IPS-11a (cell line): ENCODE measurements around the gene HOXC6.

Source experiments
- H3K4me3 ChIP-seq: one replicate; pipeline ENCODE4 v1.5.1; 2013; ENCODE audit warnings: low read depth, low read length, control low read depth

HOXC6 gene

GRCh38 chr12:54051874-54052437, 23.7 kb downstream of the HOXC6 start:
- no peak overlapping the region for H3K4me3 ChIP-seq

- no peak overlapping the region for H3K4me3 ChIP-seq
These were observed 24.3 kb downstream of the HOXC6 start for GRCh38 chr12:54052438-54053002.

DNA sequence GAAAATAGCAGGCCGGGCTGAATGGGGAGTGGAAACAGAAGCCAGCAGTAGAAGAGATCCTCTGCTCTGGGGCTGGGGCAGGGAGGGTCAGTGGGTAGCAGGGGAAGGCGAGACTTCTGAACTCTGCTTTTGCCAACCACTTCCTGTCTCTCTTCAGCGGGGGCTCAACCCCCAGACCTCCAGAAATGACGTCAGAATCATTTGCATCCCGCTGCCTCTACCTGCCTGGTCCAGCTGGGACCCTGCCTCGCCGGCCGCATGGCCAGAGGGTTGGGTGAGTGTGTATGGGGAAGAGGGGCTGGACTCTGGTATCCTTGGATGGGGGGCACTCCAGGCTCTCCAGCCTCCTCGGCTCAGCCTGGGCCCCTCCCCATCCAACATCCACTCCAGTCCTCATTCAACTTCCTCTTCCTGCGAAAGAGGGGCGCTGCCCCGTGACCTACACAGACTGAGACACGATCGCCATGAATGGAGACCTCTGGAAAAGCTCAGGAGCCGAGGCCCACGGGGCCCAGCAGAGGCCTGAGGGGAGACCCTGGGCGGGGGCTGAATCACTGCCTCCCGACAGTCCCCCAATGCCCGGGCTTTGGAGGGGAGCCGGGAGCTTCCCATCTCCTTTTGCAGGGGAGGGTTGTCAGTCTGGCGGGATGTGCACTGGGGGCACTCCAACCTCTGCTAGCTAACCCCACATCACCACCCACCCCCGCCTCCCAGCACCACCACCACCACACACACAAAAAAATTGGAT, 24.9 kb downstream of the HOXC6 start:
- H3K4me3 ChIP-seq = no peak overlapping the region

GRCh38 chr12:54053751-54054741, 25.8 kb downstream of the HOXC6 start, which contains the start of gene HOXC4:
HOXC4 (plus strand) TSS chr12:54053835; CDS start chr12:54053923, 88 bp downstream.
- H3K4me3 ChIP-seq = no peak within 1 kb of the TSS

GRCh38 chr12:54054742-54055194, 26.5 kb downstream of the HOXC6 start:
- H3K4me3 ChIP-seq = no peak overlapping the region

DNA sequence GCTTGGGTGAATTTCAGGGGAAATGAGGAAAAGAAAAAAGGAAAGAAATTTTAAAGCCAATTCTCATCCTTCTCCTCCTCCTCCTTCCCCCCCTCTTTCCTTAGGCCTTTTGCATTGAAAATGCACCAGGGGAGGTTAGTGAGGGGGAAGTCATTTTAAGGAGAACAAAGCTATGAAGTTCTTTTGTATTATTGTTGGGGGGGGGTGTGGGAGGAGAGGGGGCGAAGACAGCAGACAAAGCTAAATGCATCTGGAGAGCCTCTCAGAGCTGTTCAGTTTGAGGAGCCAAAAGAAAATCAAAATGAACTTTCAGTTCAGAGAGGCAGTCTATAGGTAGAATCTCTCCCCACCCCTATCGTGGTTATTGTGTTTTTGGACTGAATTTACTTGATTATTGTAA, 27.3 kb downstream of the HOXC6 start:
- no peak overlapping the region for H3K4me3 ChIP-seq

GRCh38 chr12:54056110-54056509, 27.9 kb downstream of the HOXC6 start:
- no peak overlapping the region for H3K4me3 ChIP-seq

- H3K4me3 ChIP-seq = no peak overlapping the region
These were observed 30.0 kb downstream of the HOXC6 start for GRCh38 chr12:54058128-54058768.

- no peak overlapping the region for H3K4me3 ChIP-seq
These were observed 31.4 kb downstream of the HOXC6 start for GRCh38 chr12:54059668-54060067.

- H3K4me3 ChIP-seq = no peak overlapping the region
These were observed 32.1 kb downstream of the HOXC6 start for GRCh38 chr12:54060174-54060974.

DNA sequence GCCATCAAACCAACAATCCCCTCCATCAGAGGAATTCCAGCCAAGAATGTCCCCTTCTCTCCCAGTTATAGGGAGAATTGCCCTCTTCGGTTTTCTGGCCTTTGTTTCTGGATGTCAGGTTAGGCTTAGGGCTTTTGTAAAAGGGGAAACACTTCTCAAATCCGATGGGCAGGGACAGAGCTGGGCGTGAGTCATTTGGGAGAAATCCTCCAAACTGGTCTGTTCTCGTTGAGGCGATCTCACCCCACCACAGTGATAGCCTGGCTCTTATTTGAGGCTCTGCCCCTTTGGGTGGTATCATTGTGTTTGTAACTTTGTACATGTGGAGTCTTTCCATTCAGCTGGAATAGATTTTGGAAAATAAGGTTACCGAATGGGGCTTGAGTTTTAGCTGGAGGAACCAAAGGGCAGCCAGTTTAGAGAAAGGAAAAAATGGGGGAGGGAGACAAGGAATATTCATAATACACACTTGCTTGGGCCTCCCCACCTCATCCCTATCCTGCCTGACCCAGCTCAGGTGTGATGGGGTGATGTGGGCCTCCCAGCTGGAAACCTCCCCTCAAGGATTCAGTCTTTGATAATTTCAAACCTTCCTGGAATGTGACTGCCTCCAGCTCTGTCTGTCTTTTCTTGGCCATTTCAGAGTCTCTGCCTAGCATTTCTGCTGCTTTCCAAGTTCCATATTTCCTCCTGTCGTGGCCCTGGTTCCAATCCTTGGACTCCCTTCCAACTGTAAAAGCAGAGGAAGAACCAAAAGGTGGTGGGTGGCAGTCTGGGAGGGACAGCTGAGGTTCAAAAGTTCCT, 32.9 kb downstream of the HOXC6 start:
- H3K4me3 ChIP-seq = no peak overlapping the region

DNA sequence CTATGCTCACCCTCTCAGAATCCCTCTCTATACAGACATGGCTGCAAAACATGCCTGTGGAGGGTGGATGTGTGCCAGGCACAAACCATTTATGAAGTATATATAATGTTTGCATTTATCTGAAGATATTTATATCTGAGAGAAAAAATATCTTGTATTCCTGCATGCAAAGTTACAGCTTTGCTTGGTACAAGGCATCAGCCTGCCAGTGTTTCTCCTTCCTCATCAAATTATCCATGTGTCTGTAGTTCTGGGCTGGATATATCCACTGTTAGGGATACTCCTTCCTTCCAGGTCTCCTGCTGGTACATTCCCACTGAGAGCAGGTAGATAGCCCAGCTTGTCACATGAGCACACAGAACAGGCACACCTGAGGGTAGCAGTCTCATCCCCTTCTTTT, 37.4 kb downstream of the HOXC6 start:
- H3K4me3 ChIP-seq = no peak overlapping the region

GRCh38 chr12:54066408-54066807, 38.2 kb downstream of the HOXC6 start:
- H3K4me3 ChIP-seq = no peak overlapping the region

GRCh38 chr12:54068418-54069070, 40.3 kb downstream of the HOXC6 start:
- no peak overlapping the region for H3K4me3 ChIP-seq

DNA sequence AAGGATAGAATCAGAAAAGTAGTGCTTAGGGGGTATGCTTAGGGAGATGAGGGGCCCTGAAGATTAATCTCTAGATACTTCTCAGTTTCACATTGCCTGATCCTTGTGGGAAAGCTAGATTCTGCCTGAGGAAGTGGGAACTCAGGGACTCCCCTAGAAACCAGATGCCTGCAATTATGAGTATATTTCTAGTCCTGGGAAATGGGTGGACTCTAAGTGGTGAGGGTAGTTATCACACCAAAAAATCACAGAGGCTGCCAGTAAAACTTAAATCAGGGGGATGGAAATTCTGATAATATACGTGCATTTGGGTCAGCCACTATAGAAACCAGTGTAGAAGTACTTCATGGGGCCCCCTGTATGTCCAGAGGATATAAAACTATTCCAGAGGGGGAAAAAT, 43.7 kb downstream of the HOXC6 start:
- H3K4me3 ChIP-seq = no peak overlapping the region

DNA sequence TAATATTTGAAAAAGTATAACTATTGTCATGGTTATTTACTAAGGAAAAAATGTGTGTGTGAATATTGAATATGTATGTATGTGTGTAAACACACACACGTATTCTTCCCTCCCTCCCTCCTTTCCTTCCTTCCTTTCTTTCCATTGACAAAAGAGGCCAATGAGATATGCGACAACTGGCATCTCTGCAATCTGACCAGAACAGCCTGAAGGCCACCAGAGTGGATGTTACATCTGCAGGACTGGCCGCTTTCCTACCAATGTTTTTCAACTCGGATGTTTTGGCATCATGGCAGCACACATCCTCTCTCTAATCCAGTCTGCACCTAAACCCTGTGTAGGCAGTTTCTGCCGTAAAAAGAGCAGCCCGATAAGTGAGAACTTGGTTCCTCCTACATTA, 46.1 kb downstream of the HOXC6 start:
- no peak overlapping the region for H3K4me3 ChIP-seq

DNA sequence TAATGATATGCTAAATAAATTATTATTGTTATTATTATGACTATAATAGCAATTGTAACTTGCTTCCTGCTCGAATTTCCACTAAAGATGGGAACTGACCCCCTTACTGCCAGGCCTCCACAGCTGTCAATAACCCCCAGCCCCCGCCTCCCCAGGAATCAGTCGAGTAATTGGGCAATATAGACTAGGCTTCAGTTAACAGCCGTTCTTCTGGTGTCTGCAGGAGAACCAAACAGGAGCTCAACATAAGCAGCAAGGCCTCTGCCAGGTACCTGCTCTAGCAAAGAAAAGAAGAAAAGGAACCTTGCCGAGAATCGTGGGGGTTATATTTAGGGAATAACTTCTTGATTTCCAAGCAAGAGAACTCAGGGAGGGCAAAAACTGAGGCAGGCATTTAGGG, 47.2 kb downstream of the HOXC6 start:
- no peak overlapping the region for H3K4me3 ChIP-seq

DNA sequence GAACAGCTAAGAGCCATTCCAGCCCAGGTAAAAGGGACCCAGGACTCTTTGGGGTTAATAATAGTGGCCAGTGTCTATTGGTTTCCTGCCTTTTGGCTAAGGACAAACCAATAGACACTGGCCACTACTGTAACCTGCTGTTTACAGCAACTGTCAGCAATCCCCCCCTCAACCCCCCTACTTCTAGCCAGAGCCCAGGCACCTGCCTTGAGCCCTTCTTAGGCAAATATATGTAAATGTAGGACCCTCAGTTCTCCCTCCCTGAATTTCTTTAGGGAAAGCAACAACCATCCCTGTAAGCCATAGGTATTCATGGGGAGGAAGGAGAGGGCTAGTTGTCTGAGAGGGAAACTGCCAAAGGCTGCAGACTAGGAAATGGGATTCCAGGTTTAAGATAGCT, 47.7 kb downstream of the HOXC6 start:
- no peak overlapping the region for H3K4me3 ChIP-seq
